HG02970 (cell line): ENCODE measurements around the gene FAM50B.

Experiments
- ATAC-seq: cut with Tn5 transposase; IDR thresholded peaks from one replicate; pipeline ENCODE4 v1.9.1; 2021; ENCODE audit warnings: mild to moderate bottlenecking, moderate library complexity, moderate number of reproducible peaks; ENCODE audit not compliant: unreplicated experiment, low FRiP score

Gene FAM50B

DNA sequence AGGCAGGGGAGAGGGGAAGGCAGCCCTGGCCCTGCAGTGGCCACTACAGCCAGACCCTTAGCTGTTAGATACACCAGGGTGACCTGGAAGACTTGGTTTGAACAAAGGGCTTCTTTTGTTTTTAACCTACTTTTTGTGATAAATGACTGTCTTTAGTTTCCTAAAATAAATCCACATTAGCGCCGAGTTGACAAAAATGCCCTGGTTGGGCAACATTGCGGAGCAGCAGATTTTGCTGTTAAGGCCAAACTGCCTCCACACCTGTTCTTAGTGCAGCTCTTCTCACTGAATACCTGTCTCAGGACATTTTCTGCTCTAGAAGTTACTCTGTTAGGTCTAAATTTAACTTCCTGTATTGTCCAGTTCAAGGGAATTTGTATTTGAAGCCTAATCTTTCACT lies 42.7 kb downstream of the FAM50B start:
- ATAC-seq, result no peak

DNA sequence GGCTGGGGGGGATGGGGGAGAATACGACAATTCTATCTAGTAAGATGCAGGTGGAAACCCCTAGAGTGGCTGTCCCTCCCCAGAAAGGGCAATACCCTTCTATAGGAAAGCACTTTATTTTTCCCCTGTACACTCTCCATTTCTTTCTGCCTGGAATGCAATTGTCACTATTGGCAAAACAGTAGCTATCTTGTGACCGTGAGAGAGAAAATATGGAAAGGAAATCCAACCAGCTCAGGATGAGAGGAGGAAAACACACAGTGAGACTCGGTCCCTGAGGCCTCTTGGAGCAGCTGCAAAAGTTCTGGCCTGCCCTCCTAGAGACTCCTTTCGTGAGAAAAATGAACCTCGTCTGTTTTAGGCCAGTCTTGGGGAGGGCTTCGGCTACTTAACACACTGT lies 43.4 kb downstream of the FAM50B start:
- no peak for ATAC-seq

DNA sequence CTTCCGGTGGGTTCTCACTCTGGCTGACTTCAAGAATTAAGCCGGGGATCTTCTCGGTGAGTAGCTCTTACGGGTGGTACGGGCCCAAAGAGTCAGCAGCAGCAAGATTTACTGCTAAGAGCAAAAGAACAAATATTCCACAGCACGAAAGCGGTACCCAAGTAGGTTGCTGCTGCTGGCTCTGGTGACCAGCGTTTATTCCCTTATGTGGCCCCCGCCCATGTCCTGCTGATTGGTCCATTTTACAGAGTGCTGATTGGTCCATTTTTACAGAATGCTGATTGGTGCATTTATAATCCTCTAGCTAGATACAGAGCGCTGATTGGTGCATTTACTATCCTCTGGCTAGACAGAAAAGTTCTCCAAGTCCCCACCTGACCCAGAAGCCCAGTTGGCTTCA lies 44.3 kb downstream of the FAM50B start:
- no peak for ATAC-seq

DNA sequence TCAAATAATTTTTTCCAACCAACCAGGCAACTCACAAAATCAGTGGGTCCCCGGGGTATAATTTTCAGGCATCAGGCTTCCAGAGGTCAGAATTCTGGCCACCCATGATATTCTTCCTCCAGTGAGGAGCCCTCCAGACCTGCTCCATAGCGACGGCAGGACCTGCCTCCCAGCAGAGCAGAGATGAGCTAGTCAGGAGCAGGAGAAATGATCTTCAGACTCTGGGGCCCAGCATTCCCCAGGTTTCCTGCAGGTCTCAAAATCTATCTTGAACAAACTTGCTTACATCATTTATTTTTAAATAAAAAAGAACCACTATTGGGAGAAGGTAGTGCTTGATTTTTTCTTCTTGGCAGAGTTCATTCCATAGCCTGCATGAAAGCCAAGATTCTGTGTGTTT lies 44.7 kb downstream of the FAM50B start:
- ATAC-seq, result no peak

DNA sequence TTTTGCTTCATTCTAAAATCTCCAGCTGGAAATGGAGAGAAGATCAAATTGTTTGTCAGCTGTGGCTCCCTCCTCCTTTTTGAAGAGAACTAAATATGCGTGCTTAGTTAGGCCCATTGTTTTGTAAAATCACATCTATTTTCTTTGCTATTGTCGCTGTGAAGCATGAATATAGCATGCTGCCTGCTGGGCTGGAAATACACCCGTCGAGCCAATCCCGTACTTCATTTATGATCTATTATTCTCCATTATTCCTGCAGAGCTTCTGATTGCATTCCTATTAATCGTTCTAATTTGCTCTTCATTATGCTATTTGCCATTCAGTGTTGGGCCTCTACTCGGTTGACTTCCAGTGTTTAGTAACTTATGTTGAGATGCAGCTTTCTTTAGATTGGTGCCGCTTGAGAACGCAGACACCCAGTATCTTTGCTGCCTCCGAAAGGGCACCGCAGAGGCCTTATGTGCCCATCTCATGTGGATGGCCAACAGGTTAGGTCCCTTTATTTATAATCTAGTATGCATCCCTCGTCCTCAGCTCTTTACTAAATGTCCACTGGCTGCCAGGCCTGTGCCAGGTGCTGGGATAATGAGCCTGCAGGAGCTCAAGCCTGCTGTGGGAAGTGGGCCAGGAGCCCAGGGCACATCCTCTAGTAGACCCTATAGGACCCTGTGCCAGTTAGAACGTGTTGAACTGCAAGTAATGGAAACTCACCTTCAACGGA lies 45.6 kb downstream of the FAM50B start:
- ATAC-seq, result no peak

DNA sequence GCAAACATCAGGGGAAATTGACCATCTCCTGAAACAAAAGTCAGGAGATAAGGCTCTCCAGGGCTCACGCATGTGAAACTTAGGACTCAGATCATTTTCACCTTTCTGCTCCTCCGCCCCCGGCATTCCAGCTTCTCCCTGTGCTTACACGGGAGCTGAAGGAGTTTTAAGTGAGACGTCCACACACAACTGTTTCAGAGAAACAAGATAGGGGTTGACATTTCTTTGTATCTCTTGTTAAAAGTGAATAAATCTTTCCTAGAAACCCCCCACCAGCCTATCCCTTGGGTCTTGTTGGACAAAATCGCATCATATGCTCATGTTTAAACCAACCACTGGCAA lies 46.1 kb downstream of the FAM50B start:
- no peak for ATAC-seq

DNA sequence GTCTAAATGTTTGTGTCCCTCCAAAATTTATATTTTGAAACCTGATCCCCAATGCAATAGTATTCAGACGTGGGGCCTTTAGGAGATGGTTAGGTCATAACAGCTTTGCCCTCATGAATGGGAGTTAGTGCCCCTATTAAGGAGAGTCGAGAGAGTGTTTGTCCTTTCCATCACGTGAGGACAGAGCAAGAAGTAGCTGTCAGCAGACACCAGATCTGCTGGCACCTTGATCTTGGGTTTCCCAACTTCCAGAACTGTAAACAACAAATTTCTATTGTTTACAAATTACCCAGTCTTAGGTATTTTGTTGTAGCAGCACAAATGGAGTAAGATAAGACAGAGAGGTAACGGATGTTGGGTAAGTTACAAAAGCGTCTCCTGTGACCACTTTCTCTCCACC lies 46.6 kb downstream of the FAM50B start:
- no peak for ATAC-seq

DNA sequence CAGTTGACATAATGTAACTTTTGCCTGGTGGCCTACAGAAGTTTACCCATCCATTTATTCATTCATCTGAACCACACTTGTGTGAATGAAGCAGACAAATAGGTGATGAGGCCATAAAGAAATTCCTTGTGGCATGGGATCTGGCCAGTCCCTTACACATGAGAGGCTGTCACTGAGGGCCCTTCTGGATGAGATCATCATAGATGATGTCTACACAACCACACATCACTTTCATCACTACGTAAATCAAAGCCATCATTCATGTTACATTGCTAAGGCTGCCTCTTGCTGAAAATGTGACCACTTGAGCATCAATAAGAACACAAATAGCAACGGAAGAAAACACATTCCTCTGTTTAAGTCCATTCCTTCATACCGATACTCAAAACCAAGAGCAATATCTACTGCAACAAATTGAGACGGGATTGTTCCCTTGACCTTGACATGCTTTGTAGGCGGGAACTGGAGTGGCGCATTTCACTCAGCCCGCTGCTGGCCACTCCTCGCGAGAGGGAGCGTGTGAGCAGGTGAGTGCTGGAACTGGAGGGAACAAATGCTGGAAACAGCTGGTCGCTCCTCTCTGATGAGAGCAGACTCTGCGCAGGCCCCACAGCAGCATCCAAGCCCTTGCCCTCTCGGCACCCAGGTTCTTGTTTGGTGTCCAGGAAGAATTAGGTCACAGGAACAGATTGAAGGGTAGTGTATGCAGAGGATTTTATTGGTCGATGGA lies 49.3 kb downstream of the FAM50B start:
- no peak for ATAC-seq

DNA sequence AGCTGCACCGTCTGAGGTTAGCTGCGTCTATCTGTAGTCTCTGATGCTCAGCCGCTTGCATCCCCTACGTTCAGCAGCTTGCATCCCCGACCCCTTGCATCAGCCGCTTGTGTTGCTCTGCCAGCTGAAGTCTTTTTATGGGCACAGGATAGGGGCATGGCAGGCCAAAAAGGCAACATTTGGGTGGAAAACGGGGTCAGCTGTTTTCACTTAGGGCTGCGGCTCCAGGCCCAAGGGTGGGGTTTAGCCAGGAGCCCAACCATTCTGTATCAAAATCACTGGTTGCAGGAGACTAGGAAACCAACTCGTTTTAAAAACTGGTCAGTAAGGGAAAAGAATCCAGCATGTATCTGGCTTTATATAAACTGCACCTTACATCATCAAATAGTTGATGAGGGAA lies 49.9 kb downstream of the FAM50B start:
- ATAC-seq, result no peak

DNA sequence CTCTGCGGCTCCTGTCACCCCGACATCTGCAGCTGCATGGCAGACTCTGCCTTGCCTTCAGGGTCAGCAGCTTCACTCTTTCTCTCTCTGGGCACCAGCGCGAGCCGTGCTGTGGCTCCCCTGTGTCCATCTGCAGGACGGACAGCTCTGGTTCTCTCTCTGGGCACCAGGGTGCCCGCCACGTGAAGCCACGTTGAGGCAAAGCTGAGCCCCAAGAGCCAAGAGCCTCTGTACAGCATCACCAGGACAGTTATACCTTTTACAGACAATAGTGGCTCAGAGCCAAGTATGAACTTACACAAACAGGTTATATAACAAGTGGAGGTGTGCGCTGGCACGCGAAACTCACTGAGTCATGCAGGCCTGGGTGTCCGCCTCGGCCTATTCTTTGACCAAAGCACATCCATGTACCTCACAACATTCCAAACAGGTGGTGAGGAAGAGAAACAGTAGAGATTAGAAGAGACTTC lies 50.8 kb downstream of the FAM50B start:
- no peak for ATAC-seq
